Fibroblast of lung (primary cell): Measurements from ENCODE around the gene PACSIN2.
"Not testable (repeated sequence)": the region's sequence is repeated elsewhere in the genome, so short reads cannot be mapped to it uniquely, and the experiment has no call there.

Experiments
- EZH2 ChIP-seq: IDR thresholded peaks from 2 replicates; pipeline ENCODE4 v1.5.1; 2012; ENCODE audit warnings: low read length, control low read depth, mild to moderate bottlenecking; ENCODE audit errors: missing control alignments
- TF ChIP-seq, protein P1 (sequence below), 2 donors: IDR thresholded peaks in 1 of 2; conservative IDR thresholded peaks in 1 of 2; 1 replicate in 1 of 2; 2 replicates in 1 of 2; pipeline ENCODE4 v1.5.1; 2011 to 2012; ENCODE audit warnings: low read length in 2 of 2, control low read depth in 1 of 2, inconsistent platforms in 1 of 2, low read depth in 1 of 2, mild to moderate bottlenecking in 1 of 2

- TF ChIP-seq, protein P1, sequence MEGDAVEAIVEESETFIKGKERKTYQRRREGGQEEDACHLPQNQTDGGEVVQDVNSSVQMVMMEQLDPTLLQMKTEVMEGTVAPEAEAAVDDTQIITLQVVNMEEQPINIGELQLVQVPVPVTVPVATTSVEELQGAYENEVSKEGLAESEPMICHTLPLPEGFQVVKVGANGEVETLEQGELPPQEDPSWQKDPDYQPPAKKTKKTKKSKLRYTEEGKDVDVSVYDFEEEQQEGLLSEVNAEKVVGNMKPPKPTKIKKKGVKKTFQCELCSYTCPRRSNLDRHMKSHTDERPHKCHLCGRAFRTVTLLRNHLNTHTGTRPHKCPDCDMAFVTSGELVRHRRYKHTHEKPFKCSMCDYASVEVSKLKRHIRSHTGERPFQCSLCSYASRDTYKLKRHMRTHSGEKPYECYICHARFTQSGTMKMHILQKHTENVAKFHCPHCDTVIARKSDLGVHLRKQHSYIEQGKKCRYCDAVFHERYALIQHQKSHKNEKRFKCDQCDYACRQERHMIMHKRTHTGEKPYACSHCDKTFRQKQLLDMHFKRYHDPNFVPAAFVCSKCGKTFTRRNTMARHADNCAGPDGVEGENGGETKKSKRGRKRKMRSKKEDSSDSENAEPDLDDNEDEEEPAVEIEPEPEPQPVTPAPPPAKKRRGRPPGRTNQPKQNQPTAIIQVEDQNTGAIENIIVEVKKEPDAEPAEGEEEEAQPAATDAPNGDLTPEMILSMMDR (conservative IDR thresholded peaks at IDR 0.05 in 1 of 2, IDR thresholded peaks at IDR 0.05 in 1 of 2; ENCODE audit: low read depth in 1 of 2, low read length in 2 of 2): not testable (repeated sequence)
- not testable (repeated sequence) for TF ChIP-seq EZH2
Observed at GRCh38 chr22:42995654-42996053, 19.3 kb downstream of the PACSIN2 start.
